Stimulated activated CD4-positive, alpha-beta T cell treated with anti-CD3 and anti-CD28 coated beads, Interleukin-15, amount 100 ng/mL, for 24 hours (primary cell): ENCODE measurements around the gene PRKAG2.

ENCODE experiments used
- DNase-seq: peaks from one replicate; pipeline ENCODE4 v3.0.0-alpha.2; 2020

The PRKAG2 gene

DNA sequence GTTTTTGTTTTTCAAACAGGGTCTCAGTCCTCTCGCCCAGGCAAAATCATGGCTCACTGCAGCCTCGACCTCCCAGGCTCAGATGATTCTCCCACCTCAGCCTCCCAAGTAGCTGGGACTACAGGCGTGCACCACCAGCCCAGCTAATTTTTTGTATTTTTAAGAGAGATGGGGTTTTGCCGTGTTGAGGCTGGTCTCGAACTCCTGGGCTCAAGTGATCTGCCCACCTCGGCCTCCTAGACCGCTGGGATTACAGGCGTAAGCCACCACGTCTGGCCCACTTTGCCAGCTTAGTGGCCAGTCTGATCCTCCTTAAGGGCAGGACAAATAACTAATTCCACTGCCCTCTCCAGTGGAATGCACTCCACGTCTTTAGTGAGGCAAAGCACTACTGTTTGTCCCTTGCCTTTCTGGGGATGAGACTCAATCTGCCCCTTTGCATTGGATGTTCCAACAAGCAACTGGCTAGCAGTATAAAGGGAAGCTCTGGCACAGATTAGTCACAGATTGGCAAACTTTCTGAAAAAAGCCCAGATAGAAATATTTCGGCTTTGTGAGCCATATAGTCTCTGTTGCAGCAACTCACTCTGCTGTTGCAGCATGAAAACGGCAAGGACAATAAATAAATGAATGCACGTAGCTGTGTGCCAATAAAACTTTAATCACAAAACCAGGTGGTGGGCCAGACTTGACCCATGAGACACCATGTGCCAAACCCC is 213.4 kb downstream of the PRKAG2 start:
- no peak for DNase-seq

DNA sequence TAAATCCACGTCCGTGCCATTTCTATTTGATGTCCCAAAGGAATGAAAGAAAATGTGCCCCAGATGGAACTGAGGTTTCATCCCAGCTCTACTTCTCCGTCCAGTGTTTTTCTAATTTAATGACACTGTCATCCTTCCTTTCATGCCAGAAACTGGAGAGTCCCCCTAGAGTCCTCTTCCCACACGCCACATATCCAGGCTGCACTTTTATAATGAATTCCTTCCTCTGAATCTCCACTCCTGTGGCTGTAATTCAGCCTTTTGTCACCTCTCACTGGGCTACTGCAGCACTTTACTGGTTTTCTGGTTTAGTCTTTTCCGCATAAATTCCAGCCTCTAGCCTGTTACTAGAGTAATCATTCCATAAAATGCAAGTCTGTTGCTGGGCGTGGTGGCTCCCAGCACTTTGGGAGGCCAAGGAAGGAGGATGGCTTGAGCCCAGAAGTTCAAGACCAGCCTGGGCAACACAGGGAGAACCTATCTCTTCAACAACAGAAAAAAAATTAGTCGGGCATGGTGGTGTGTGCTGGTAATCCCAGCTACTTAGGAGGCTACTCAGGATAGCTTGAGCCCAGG is 214.6 kb downstream of the PRKAG2 start:
- DNase-seq: no peak

DNA sequence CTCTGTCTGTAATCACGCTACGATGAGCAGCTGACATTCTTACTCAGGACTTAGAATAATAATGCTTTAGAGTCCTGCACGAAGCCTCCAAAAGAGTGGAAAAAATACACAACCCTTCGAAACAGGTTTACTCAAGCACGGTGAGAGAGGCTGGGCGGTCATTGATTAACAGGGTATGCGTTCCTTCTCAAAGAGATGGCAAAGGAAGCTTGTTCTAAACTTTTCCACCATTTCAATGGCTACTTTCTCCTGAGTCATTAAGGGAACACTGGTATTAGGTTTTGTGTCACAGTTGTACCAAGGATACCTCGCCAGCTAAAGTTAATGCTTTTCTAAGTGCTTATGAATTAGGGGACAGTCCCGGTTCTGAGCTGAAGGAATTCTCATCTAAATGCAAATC is 215.3 kb downstream of the PRKAG2 start:
- DNase-seq: no peak

DNA sequence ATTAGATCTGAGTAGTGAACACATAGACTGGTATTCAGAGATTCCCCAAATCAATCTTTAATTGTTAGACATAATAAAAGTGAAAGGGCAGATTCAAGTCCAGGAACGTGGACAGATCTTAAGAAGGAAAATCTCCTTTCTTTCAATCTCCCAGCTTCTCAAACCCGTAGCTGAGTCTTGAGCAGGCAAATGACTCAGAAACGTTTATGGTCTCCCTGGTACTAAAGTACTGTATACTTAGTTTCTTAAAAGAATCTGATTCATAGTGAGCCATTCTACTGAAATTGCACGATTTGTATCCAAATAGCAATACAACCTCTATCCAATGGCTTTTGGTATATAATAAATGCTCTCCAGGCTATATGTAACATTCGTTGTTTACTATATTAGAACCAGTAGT is 216.8 kb downstream of the PRKAG2 start:
- DNase-seq: no peak

DNA sequence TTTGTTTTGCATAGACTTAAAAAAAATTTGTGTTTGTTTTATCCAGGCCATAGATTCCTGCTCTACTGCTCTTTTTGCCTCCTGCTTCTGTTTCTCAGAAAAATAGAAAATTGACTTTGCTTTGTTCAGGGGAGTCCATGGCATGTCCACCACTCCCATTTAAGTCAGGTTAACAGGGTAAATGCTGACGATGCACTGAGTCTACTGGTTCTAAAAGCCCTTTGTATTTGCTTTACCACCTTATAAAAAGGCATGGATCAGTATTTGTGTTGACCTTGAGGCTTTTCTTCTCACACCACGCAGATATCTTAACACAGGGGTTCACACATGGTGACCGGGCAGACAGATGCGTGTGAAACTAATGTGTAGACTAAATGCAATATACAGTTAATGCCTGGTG is 217.7 kb downstream of the PRKAG2 start:
- no peak for DNase-seq

DNA sequence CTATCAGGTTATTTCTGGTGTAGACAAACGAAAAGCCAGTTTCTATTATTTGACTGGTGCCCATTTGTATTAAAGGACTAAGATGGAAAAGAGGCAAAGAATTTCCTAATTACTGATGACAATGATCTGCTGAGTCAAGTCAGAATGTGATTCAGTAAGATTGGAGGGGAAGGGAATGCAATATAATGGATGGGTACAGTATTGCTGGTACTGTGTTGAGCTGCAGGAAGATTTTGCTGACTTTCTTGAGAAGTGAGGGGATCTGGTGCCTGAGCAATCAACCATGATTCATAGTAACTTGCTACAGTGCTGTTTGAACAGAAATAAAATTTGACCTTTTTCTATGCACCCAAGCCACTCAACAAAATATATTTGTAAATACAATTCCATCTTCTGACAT is 218.1 kb downstream of the PRKAG2 start:
- no peak for DNase-seq

DNA sequence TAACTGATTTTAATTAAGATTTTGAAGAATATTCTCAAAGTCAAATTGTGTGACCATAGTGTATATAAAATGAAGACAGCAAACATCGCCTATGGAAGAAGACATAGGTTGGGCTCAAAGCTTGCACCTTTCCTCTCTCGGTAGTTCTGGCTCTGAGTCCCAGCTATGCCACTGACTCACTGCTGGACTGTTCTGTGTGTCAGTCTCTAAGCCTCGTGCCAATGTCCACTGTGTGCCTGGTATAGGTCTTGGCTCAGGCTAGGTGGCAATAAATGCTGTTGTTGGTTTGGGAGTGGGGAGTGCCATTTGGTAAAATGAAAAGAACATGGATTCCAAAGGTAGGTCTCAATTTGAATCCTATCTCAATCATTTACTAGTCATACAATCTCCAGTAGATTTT is 219.7 kb downstream of the PRKAG2 start:
- no peak for DNase-seq

DNA sequence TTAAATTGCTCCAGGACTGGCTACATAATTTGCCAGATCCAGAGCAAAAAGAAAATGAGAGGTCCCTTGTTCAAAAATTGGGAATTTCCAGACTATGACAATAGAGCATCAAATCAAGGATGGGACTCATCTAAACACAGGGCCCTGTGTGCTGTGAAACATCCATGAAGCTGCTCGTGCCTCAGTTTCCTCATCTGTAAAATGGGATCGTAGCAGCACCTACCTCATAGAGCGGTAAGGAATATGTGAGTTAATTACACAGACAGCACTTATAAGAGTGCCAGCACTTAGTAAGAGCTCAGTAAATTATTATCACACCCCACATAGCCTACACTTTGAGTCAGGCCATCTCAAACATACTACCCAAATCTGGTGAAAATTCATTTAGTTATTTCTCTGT is 221.4 kb downstream of the PRKAG2 start:
- DNase-seq: no peak

DNA sequence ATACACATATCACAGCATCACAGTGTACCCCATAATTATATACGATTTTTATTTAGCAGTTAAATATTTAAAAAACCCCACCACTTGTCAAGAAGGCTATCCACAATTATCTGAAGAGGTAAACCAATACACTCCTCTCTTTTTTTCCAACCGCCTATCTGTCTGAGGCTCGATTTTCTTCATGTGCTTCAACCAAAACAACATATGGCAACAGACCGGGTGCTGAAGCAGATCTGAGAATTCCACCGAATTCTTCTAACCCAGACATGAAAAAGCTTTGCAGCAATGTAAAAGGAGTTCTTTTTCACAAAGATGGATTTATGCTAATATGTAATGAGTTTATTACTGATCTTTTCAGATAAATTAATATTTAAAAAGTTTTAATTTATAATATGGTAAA is 224.8 kb downstream of the PRKAG2 start:
- DNase-seq: no peak

DNA sequence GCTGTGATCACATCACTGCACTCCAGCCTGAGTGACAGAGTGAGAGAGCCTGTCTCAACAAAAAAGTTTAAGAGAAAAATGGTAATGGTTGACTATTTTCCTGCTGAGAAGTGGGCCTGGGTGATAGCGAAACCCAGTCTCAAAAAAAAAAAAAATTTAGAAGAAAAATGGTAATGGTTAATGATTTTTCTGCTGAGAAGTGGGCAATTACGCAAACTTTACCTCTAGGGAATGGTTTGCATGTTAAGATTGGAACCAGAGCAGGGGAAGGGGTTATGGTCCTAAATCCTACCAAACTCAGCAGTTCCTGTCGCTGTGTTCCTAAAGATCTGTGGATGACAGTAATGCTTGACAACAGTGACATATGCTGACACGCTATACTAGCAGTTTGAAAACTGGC is 226.8 kb downstream of the PRKAG2 start:
- DNase-seq: no peak

DNA sequence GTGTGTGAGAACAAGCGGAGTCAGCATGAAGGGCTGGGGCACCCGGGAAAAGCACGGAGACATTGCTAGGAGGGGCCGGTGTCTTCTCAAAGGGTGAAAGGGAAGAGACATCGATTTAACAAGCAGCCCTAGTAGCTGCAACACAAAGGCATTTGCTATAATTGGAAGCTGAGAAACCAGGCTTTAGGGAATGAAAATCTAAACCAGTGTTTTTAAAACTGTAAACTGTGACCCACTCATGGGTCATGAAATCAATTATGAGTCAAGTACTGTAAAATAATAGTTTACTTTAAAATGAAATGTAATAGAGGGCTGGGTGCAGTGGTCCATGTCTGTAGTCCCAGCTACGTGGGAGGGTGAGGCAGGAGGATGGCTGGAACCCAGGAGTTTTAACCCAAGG is 228.5 kb downstream of the PRKAG2 start:
- DNase-seq: no peak

DNA sequence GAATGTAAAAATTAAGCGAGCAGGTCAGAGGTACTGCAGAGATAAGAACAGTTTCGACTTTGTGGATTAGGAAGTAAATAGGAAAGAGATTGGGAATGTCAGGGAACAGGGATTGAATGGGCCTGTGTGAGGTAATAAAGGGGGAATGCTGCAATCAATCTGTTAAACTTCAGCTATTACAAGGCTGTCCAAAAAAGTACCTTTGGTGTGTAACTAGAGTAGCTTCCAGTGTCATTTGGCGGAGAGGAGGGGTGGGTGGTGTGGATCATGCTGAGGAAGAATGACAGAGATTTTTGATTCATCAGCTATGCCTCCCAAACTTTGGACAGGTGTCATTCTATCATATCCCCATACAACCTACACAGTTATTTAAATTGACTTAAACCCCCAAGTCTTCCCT is 229.0 kb downstream of the PRKAG2 start:
- DNase-seq: no peak

DNA sequence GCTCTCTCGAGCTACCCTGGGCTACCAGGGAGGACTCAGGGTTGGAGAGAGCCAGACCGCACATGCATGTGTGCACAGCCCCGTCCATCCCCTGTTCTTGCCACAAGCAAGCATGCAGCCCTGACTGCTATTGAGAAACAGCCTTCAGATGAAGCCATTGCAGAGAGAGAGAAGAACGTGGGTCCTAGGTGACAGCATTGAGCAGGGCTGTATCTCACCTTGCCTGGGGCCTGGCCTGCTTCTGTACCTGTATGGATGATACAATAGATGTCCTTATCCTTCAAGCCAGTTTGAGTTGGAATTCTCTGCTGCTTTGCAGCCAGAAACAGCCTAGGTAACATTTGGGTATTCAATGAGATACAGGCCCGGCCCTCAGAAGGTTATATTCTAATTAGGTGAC is 229.9 kb downstream of the PRKAG2 start:
- no peak for DNase-seq

DNA sequence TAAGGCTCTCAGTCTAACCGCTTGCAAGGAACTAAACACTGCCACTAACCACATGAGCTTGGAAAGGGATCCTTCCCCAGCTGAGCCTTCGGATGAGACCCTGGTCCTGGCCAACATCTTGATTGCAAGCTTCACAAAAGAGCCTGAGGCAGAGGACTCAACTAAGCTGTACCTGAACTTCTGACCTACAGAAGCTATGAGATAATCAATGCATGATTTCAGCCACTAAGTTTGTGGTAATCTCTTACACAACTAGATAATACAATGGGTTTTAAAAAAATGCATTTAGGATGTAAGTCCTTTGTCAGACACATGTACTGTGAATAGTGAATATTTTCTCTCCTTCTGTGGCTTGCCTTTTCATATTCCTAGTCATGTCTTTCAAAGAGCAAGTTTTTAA is 231.6 kb downstream of the PRKAG2 start:
- no peak for DNase-seq

DNA sequence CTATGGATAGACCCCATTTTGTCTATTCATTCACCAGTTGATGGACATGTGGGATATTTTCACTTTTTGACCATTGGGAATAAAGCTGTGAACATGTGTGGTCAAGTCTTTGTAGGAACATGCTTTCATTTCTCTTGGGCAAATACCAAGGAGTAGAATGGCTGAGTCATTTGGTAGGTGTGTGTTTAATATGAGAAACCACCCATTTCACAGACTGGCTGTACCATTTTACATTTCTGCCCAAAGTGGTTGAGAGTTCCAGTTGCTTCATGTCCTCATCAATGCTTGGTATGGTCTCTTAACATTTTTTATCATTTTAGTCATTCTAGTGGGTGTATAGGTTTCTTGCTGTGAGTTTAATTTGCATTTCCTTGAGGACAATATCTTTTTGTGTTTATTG is 232.4 kb downstream of the PRKAG2 start:
- no peak for DNase-seq

DNA sequence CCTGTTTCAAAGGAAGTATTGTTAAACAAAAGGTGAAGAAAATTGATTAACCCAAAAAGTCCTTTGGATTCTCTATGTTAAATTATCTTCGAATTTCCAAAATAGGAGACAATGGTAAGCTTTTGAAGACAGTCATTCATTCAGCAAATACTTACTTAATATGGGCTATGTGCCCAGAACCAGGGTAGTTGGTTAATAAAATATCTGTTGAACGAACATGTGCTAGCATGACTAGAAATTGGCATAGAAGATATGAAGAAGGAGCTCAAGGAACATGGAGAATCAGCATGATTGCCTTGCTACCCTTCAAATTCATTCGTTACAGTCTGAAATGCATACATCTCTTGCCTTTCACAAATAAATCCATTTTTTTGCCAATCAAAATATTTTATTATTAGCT is 234.2 kb downstream of the PRKAG2 start:
- no peak for DNase-seq

DNA sequence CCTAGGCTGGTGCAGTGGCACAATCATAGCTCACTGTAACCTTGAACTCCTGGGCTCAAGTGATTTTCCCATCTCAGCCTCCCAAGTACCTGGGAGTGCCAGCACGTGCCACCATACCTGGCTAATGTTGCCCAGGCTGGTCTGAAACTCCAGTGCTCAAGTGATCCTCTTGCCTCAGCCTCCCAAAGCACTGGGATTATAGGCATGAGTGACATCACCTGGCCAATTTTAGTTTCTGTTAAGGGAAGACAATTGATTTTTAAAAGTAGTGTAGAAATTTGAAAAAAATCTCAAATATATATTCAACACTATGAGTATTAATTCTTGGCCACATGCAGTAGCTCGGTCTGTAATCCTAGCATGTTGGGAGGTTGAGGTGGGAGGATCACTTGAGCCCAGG is 235.3 kb downstream of the PRKAG2 start:
- no peak for DNase-seq

DNA sequence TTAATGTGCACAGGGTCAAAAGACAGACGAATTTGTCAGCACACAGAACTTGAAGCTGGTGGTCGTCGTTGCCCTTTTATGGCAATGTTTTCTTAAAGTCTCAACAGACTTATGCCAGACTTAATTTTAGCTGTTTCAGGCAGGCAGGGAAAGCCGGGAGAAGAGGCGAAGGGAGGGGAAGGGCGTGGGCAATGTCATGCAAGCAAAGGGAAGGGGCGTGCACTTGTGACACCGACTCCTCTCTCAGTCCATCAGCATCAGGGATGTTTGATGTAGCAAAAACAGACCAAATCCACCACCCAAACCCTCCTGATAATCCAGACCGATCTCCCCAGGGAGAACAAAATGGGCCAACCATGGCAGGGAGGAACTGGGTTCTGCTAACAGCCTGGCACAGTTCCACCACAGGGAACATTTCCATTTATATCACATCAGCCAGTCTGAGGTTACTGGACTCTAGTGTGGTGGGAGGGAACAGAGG is 239.1 kb downstream of the PRKAG2 start:
- DNase-seq: no peak

DNA sequence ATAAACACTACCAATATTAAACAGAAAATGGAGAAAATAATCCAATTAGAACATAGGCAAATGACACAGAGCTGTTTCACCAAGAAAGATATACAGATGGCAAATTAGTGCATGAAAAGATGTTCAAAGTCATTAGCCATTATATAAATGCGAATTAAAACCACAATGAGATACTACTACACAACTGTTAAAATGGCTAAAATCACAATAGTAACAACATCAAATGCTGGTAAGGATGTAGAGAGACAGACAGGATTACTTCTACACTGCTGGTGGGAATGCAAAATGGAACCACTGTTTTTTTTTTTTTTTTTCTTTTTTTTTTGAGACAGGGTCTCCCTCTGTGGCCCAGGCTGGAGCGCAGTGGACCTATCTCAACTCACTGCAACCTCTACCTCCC is 242.3 kb downstream of the PRKAG2 start:
- DNase-seq: no peak

DNA sequence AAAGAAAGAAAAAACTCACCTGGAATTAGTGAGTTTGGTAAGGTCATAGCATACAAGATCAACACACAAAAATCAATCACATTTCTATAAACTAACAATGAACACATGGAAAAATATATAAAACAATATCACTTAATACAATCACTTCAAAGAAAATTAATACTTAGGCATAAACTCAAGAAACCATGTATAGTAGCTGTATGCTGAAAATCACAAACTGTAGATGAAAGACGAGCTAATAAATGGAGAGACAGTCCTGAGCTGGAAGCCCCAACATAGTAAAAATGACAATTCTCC is 243.5 kb downstream of the PRKAG2 start:
- DNase-seq: no peak

DNA sequence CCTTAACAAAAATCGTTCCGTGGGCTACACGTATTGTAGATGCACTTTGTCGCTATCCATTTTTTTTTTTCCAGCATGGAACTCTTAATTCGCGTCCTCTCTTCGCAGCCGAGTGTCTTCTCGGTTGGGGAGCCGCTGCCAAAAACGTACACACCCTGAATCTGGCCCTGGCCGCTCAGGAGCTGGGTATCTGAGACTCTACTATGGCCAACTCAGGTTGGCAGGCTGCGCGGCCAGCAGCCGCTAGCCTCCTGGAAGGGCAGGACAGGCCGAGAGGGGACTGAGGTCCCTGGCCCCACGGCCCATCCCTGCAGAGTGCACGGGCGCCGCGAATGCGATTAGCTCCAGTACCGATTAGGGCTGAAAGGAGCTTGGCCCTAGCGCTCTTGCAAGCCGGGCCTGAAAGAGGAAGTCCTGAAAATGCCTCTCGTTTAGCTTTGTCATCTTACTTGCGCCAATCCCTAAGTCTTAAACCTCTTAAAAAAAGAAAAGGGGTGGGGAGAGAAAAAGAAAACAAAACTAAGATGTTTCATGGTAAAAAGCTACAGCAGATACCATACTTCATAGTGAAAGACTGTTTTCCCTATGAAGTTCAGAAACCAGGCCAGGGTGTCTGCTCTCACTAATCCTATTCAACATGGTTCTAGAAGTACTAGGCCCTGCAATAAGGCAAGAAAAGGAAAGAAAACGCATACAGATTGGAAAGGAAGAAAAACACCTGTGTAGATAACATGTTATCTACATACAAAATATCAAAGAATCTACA is 244.0 kb downstream of the PRKAG2 start:
- DNase-seq: peak; percentile 60

DNA sequence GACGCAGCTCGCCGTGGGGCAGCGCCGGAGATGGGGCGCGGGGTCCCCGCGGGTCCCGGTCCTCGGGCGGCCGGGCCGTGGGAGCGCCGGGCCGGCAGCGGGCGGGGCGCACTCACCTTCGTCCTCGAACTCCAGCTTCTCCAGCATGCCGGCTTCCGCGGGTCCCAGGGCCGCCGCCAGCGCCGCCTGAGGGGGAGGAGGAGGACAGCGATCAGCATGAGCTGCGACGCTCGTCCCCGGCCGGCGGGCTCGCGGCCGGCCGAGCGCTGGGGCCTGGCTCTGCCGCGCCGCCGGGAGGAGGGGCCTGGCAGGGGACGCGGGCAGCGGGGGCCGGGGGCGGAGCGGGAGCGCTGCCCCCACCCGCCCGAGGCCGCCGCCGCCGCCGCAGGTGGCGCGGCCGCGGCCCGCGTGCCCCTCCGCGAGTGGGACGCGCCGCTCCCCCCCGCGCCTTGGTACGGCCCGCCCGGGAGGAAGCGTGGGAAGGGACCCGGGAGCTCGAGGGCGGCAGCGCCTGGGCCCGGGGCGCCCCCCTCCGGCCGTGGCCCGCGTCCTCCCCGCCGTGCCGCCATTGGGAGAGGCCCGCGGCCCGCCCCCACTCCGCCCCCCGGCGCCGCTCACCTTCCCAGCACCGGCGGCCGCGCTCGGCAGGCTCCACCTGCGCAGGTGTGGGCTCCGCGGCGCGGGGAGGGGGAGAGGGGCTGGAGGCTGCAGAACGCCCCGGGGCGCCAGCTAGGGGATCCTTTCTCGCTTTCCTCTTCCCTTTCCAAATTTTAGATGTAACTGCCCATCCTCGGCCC is 244.8 kb downstream of the PRKAG2 start:
- peak; percentile 89 for DNase-seq

DNA sequence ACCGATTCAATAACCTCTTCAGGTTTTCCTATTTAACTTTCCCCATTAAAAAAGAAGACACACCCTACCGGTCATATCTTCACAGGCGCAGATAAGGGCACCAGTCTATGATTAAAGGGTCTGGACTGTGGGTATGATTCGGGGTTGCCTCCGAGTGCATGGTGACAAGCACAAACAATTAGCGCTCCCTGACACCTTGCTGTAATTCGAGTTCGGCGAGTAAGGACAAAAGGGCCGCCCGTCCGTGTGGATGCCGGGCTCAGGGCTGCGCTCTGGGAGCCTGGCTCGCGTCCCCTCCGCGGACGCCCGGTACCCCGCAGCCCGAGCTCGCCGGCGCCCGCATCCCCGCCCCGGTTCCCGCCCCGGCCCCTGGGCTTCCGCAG is 245.4 kb downstream of the PRKAG2 start:
- no peak for DNase-seq
